Measurements from ENCODE around the gene SWSAP1. TPM values are rescaled to one million over a fixed set of nuclear protein-coding genes. Genes with fewer than 3 reads are reported as not detected.
A peak's percentile ranks its signal among the peaks of the same experiment; 100 is the strongest.
"Not testable (repeated sequence)": the region's sequence is repeated elsewhere in the genome, so short reads cannot be mapped to it uniquely, and the experiment has no call there.

Gene SWSAP1
- total RNA-seq, 1 experiment from 2014 or later: 2.5 TPM

- ATAC-seq; H3K9me3 ChIP-seq (ENCODE audit: control insufficient read depth in 1 of 2, insufficient read depth in 1 of 2, low read depth in 1 of 2, low read length in 2 of 2); H3K79me2 ChIP-seq (ENCODE audit: insufficient read depth, low read length); BruUV-seq (replicated peaks); H3K27me3 ChIP-seq (ENCODE audit: insufficient read depth, low read length); DNase-seq (ENCODE audit: low read depth, low spot score); H4K20me1 ChIP-seq (ENCODE audit: insufficient read depth); H3K9me2 ChIP-seq (ENCODE audit: insufficient read depth); intact Hi-C loops (cut with micrococcal nuclease); H3K27ac ChIP-seq (ENCODE audit: low read depth, low read length): not testable (repeated sequence)
- POLR2A ChIA-PET: interaction anchor here (0.8 to 1.0 kb wide), 2 partner anchors 34 to 41 kb away, joined by 4 read pairs; partner anchors contain the start of gene SWSAP1
- peaks cover 22 to 44% of the 10 kb centered on the region in 2 experiments for H3K4me1 ChIP-seq (ENCODE audit: control insufficient read depth in 1 of 2, insufficient read depth in 2 of 2, low read length in 2 of 2)
- CTCF ChIA-PET: interaction anchor here (0.9 to 1.2 kb wide), 2 partner anchors 35 to 100 kb away, joined by 3 read pairs; partner anchors contain the start of gene SWSAP1
- H3K4me3 ChIP-seq (replicated peaks in 1 of 2; ENCODE audit: low read depth in 1 of 2, low read length in 2 of 2): peak overlapping the region; percentile 69 to 86
- H2AFZ ChIP-seq (ENCODE audit: low read depth, low read length, poor library complexity, severe bottlenecking): peak overlapping the region; percentile 94
- H3K36me3 ChIP-seq (ENCODE audit: control insufficient read depth in 1 of 2, insufficient read depth in 2 of 2, low read length in 2 of 2): peaks cover 10 to 13% of the 10 kb centered on the region in 2 experiments
- H3K4me2 ChIP-seq (ENCODE audit: low read length): peak overlapping the region; percentile 96
- RAD21 ChIA-PET (ENCODE audit: low non-redundant PET in 1 of 2, low total read pairs in 2 of 2, uncharacterized antibody in 2 of 2, unreplicated experiment in 2 of 2): interaction anchor here in 1 of 2 experiments (0.6 kb wide), 1 partner anchor 15 kb away, joined by 3 read pairs; no protein-coding TSS in a partner anchor
- peak overlapping the region; percentile 76 for H3K9ac ChIP-seq (ENCODE audit: low read length)
Measured at GRCh38 chr19:11340099-11340467, 34.4 kb upstream of the SWSAP1 start.

GRCh38 chr19:11342429-11342828 lies 32.0 kb upstream of the SWSAP1 start:
- Histone ChIP-seq H3K4me1 (ENCODE audit: control insufficient read depth in 1 of 2, insufficient read depth in 2 of 2, low read length in 2 of 2) (peaks cover 28 to 63% of the 10 kb centered on the region in 2 experiments), H3K9ac (ENCODE audit: low read length) (no peak overlapping the region), H3K9me3 (ENCODE audit: control insufficient read depth in 1 of 2, insufficient read depth in 1 of 2, low read depth in 1 of 2, low read length in 2 of 2) (peaks cover 0 to 5% of the 10 kb centered on the region in 2 experiments; a peak in 1 of 4 replicates), H4K20me1 (ENCODE audit: insufficient read depth) (no peaks in the 10 kb centered on the region), H3K4me3 (replicated peaks in 1 of 2; ENCODE audit: low read depth in 1 of 2, low read length in 2 of 2) (no peak overlapping the region), H2AFZ (ENCODE audit: low read depth, low read length, poor library complexity, severe bottlenecking) (no peak overlapping the region), H3K27ac (ENCODE audit: low read depth, low read length) (no peak overlapping the region), H3K27me3 (ENCODE audit: insufficient read depth, low read length) (no peaks in the 10 kb centered on the region), H3K79me2 (ENCODE audit: insufficient read depth, low read length) (0 out of 2 replicates have a peak, but pooled peaks cover 9% of the 10 kb centered on the region), H3K9me2 (ENCODE audit: insufficient read depth) (no peaks in the 10 kb centered on the region), H3K36me3 (ENCODE audit: control insufficient read depth in 1 of 2, insufficient read depth in 2 of 2, low read length in 2 of 2) (peaks cover 0 to 8% of the 10 kb centered on the region in 2 experiments; a peak in 2 of 4 replicates), H3K4me2 (ENCODE audit: low read length) (no peak overlapping the region)
- TF ChIP-seq FOSL1 (IDR thresholded peaks at IDR 0.05; ENCODE audit: low read depth): no peak
- no peak for TF ChIP-seq POLR2A (IDR thresholded peaks at IDR 0.05; ENCODE audit: borderline replicate concordance, extremely low read depth, insufficient read depth, insufficient read length)
- no peak for TF ChIP-seq TCF7L2 (IDR thresholded peaks at IDR 0.05; ENCODE audit: borderline replicate concordance, extremely low read depth, insufficient read depth, insufficient read length)
- no peak for TF ChIP-seq EZH2phosphoT487 (IDR thresholded peaks at IDR 0.05; ENCODE audit: borderline replicate concordance)
- no peak for TF ChIP-seq CEBPB (IDR thresholded peaks at IDR 0.05; ENCODE audit: low read depth)
- TF ChIP-seq POLR2AphosphoS5 (IDR thresholded peaks at IDR 0.05; ENCODE audit: low read depth, low read length): no peak
- no peak for TF ChIP-seq SP1 (IDR thresholded peaks at IDR 0.05; ENCODE audit: low read depth)
- TF ChIP-seq ELF1 (IDR thresholded peaks at IDR 0.05; ENCODE audit: borderline replicate concordance, low read depth): no peak
- TF ChIP-seq EGR1 (IDR thresholded peaks at IDR 0.05; ENCODE audit: low read depth): no peak
- TF ChIP-seq ZNF274 (IDR thresholded peaks at IDR 0.05; ENCODE audit: low read depth, low read length): no peak
- TF ChIP-seq REST (IDR thresholded peaks at IDR 0.05; ENCODE audit: low read depth): no peak
- TF ChIP-seq EZH2 (IDR thresholded peaks at IDR 0.05): no peak
- TF ChIP-seq RAD21 (IDR thresholded peaks at IDR 0.05; ENCODE audit: low read depth): no peak
- TF ChIP-seq YY1 (IDR thresholded peaks at IDR 0.05; ENCODE audit: extremely low read depth, insufficient replicate concordance, low read depth, low read length): no peak
- TF ChIP-seq CTCF (IDR thresholded peaks at IDR 0.05 in 2 of 3, conservative IDR thresholded peaks at IDR 0.05 in 1 of 3; ENCODE audit: borderline replicate concordance in 1 of 3, insufficient read depth in 1 of 3, low read depth in 2 of 3, low read length in 2 of 3): no peak
- no peak for TF ChIP-seq MAX (IDR thresholded peaks at IDR 0.05)
- ATAC-seq (no peak), DNase-seq (ENCODE audit: low read depth, low spot score) (no peak)
- no TSS peak for BruUV-seq (replicated peaks)
- ChIA-PET POLR2A (no interaction called here), CTCF (no interaction called here), RAD21 (ENCODE audit: low non-redundant PET in 1 of 2, low total read pairs in 2 of 2, uncharacterized antibody in 2 of 2, unreplicated experiment in 2 of 2) (no interaction called here)
- intact Hi-C loops (cut with micrococcal nuclease): no loop called here
